RPMI7951 (cell line): ENCODE measurements around the gene XK. TPM values are rescaled to one million over a fixed set of nuclear protein-coding genes. Genes with fewer than 3 reads are reported as not detected.

Experiments used
- DNase-seq: peaks from one replicate; pipeline ENCODE4 v3.0.0-alpha.2; 2012; ENCODE audit warnings: low read depth
- total RNA-seq: library from RNA; depleted of rRNA; stranded (reverse); fragments of >200 nt; shearing (Covaris generic); gene quantifications from 2 replicates; pipeline ENCODE4 v1.2.3, GENCODE V29; 2014

Gene XK
- total RNA-seq, 1 experiment from 2014 or later: 0.12 TPM

DNA sequence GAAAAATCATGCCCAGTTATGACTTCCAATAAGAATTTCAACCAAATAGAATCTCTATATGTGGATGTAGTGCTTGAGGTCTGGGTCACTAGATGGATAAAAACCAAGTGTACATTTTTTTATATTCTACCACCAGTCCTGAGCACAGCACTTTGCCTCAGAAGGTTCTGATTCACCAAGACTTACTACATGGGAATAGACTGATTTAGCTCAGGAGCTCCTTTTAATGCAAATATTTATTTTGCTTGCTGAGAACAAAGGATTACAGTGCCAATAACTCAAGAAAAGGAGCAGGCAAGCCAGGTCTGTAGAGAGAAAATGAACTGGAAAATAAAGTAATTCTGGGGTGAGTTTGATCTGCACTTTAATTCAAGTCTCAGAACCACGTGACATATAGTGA lies 6.4 kb upstream of the XK start:
- no peak for DNase-seq

- no peak for DNase-seq
These were observed 5.7 kb upstream of the XK start for GRCh38 chrX:37679888-37680287.

DNA sequence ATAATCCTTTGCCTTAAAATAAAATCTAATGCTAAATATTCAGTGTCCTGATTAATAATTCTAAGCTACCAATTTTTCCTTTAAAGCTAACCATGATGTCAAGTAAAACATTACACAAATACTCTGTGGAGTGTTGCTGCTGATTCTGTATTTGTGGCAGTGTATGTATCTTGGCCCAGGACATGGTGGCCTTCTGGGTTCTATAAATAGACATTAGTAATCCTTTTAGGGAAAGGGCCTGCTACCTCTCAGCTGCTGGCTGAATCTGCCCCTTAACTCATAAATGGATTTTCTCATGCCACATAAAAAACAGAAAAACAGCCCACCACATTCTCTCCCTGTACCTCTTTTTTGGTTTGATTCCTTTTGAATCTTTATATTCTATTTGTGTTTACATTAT lies 1.2 kb upstream of the XK start:
- no peak for DNase-seq

DNA sequence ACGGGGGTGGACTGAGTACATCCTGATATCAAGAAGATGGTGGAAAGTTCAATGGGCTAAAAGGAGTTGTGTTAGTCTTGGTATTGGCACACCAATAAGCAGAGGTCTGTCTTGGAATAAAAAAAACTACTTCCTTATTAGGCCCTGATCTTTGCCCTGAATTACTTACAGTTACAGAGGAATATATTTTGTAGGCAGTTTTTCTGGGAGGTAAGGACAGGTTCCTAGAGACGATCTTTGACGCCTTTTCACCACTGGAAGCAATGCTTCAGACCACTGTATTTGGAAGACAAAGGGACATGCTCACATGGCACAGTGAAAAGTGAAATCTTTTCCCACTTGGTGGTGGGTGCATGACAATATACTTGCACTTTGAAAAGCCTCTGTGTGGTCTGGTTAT lies 618 bp upstream of the XK start:
- no peak for DNase-seq

DNA sequence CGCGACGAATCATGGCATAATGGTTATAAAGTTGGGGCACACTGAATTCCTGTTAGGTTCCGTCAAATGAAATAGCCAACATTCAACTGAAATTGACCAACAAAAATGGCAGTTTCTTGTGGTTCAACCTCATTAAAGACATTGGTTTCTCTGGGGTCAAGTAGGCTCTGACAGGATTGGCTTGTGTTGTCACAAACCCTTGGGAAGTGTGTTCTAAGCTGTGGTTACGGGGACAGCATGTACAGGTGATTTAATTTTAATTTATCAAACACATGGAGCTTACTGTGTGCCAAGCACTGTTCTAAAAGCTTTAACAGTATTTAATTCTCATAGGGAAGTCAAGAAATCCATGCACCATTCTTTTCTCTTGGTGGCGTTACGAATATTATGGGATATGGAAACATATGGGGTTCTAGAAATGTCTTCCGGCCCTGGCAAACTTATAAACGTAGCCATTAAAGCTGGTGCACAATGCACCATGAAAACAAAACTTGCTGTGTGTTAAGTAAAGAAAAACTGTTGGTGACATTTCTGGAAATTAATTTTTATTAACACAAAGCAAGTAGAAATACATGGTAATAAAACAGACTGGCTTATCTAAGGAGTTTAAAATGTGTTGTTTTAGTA lies 891 bp downstream of the XK start:
- no peak for DNase-seq

- DNase-seq: no peak
These were observed 1.4 kb downstream of the XK start for GRCh38 chrX:37686996-37687395.

DNA sequence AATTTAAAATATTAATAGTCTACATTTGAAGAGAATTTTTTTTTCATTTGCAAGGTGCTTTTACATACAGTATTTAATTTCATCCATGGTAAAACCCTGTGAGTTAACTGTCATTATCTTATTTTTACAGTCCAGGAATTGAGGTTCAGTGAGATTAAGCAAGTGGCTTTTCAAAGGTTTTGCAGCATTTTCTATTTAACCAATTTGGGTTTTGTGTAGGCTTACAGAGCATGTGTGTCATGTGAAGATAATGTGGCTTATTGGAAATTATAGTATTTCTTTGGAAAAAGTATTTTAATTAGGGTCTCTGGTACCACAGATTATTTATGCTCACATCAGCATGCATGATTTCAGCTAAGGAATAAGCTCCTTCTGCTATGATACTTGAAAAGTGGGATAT lies 4.5 kb downstream of the XK start:
- DNase-seq: no peak

DNA sequence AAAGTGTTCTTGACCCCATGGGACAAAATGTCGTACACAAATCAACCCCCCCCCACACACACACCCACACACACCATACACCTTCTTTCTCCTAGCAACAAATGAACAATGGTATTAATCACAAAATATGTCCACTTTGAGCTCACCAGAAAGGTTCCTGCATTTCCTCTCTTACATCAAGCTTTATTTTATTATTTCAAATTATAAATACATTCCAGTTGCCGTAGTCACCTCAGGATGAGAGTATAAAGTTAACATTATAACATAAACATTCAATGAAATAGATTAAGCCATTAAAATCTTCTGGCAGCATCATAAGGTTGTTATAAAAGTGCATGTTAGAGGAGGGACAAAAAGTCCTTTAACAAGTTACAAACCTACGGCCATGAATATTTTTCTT lies 7.3 kb downstream of the XK start:
- DNase-seq: no peak

- no peak for DNase-seq
These were observed 11.7 kb downstream of the XK start for GRCh38 chrX:37697169-37697760.

- no peak for DNase-seq
These were observed 16.0 kb downstream of the XK start for GRCh38 chrX:37701588-37701987.

GRCh38 chrX:37711991-37712390 lies 26.4 kb downstream of the XK start:
- DNase-seq: no peak

GRCh38 chrX:37712458-37712857 lies 26.9 kb downstream of the XK start:
- DNase-seq: no peak

GRCh38 chrX:37714479-37714878 lies 28.9 kb downstream of the XK start:
- no peak for DNase-seq

DNA sequence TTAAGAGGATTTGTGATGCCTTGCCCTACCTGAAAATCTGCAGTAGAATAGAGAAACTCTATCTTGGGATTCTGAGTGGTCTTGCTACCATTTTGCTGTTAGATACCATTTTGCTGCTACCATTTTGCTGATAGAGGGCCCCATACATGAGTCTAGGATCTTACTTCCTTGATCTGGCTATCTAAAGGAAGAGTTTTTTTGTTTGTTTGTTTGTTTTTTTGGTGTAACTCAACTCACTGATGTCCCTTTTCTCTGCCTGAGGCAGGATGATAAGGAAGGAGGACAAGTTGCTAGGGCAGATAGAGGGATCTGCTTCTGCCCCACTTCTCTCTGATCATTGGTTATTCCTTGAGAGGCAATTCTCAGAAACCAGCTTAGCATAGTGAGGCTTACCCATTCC lies 31.0 kb downstream of the XK start:
- DNase-seq: no peak

GRCh38 chrX:37717708-37718107 lies 32.1 kb downstream of the XK start:
- no peak for DNase-seq

GRCh38 chrX:37722595-37722994 lies 37.0 kb downstream of the XK start:
- DNase-seq: no peak

GRCh38 chrX:37726346-37726745 lies 40.8 kb downstream of the XK start:
- DNase-seq: no peak

- DNase-seq: peak; percentile 65
These were observed 59.8 kb downstream of the XK start for GRCh38 chrX:37745354-37745753.

- DNase-seq: no peak
These were observed 60.2 kb downstream of the XK start for GRCh38 chrX:37745835-37746217.

- peak; percentile 72 for DNase-seq
These were observed 60.8 kb downstream of the XK start for GRCh38 chrX:37746218-37746941.

DNA sequence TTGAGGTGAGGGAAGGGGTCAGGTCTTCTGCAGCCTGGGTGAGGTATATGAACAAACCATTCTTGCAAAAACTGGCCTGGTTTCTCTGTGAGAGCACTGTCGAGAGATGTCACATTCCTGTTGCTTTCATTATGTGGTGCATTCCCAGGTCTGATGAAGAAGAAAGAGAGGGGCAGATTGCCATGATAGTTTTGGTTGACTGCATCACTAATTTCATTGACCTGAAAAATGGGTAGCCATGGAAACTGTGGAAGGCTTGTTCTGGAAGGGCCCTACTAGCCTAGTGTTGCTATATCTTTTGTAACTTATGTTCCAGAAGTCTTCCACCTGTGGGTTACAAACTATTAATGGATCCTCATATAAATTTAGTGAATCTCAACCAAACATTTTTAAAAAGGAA lies 61.4 kb downstream of the XK start:
- DNase-seq: no peak

GRCh38 chrX:37752281-37752680 lies 66.7 kb downstream of the XK start:
- DNase-seq: no peak

GRCh38 chrX:37752936-37753335 lies 67.3 kb downstream of the XK start:
- DNase-seq: no peak

GRCh38 chrX:37753384-37753783 lies 67.8 kb downstream of the XK start:
- DNase-seq: no peak
